ENCODE measurements around the gene SETD1A.

SETD1A gene

DNA sequence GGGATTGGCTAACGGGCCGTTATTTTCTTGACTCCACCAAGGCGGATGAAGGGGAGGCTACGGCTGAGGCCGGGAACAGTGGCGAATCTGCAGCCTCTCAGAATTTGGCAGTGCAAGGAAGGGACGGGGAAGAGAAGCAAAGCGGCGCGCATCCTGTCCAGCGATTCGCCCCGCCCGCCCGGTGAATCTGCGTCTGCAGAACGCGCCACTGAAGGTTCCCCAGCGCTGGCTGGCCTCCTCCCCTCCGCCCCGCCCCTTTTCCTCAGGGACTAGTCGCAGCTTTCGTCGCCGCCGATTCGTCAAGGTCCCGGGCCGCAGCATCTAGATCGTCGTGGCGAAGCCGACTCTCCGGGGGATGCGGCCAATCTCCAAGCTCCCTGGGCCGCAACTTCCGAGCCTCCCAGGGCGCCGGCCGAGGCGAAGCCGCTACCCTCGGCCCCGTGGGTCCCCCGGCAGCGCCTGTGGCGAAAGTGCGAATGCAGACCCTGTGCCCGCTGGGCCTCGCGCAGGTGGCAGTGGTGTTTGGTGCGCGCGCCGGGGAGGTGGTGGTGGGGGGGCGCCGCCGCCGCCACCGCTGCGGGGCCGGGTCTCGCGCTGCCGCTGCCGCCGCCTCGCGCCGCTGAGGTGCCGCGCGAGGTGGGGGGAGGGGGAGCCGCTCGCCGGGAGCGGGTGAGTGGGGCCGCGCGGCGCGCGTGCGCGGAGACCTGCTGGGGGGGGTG, at the start of gene SETD1A:
Gene SETD1A, plus strand, starts transcription at position 299 of the 719 bp plus-strand sequence. CDS start 978 bp downstream, outside the sequence.
- DNase-seq (ENCODE audit: low read depth): peak; percentile 85
- TF ChIP-seq, protein P1, sequence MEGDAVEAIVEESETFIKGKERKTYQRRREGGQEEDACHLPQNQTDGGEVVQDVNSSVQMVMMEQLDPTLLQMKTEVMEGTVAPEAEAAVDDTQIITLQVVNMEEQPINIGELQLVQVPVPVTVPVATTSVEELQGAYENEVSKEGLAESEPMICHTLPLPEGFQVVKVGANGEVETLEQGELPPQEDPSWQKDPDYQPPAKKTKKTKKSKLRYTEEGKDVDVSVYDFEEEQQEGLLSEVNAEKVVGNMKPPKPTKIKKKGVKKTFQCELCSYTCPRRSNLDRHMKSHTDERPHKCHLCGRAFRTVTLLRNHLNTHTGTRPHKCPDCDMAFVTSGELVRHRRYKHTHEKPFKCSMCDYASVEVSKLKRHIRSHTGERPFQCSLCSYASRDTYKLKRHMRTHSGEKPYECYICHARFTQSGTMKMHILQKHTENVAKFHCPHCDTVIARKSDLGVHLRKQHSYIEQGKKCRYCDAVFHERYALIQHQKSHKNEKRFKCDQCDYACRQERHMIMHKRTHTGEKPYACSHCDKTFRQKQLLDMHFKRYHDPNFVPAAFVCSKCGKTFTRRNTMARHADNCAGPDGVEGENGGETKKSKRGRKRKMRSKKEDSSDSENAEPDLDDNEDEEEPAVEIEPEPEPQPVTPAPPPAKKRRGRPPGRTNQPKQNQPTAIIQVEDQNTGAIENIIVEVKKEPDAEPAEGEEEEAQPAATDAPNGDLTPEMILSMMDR (IDR thresholded peaks at IDR 0.05; ENCODE audit: control insufficient read depth, insufficient read depth, low read depth, low read length, missing control alignments): no peak
- H3K4me3 ChIP-seq (ENCODE audit: control insufficient read depth, low read depth, low read length): peak within 1 kb of the TSS; percentile 94

DNA sequence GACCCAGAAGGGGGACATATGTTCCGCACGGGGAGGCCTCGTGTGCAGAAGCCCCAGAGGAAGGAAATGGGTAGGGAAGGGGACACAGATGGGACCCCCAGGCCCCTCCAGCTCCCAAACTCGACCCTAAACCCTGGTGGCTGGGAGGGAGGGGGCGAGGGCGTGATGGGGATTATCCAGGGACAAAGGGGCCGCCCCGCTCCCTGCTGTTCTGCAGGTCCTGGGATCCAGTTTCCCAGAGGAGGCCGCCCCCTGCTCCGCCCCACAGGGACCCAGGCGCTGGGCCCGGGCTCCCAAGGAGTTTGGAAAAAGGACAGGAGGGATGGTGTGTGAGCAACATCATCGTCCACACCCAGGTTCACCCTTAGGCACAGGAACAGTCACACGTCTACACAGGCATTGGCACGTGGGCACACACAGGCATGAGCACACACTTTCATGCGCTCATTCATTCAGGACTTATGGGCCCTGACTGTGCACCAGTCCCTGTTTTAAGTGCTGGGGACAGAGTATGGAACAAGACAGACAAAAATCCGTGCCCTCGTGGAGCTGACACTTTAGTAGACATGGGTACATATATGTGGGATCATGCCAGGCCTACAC, 47.0 kb upstream of the SETD1A start:
- TF ChIP-seq, protein P1 (IDR thresholded peaks at IDR 0.05; ENCODE audit: control insufficient read depth, insufficient read depth, low read depth, low read length, missing control alignments): no peak
- no peak for DNase-seq (ENCODE audit: low read depth)
- H3K4me3 ChIP-seq (ENCODE audit: control insufficient read depth, low read depth, low read length): no peak overlapping the region

DNA sequence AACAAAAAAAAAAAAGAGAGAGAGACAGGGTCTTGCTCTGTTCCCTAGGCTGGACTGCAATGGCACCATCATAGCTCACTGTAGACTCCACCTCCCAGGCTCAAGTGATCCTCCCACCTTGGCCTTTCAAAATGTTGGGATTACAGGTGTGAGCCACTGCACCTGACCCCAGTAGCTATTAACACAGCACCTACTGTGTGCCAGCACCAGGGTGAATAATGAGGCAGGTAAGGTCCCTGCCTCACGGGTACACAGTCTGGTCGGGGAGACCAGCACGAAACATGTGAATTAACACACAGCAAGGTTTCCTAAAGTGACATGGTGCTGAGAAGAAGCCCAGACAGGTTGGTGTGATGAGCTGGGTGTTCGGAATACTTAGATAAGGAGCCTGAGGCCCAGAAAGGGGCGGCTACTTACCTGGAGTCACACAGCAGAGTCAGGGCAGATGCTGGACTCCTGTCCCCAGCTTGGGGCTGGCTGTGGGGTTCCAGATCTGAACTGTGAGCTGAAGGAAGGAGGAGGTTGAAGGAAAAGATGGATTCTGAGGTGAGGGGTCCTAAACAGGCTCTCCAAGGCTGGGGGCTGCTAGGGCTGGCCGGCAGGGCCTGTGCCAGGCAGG, 44.7 kb upstream of the SETD1A start:
- TF ChIP-seq, protein P1 (IDR thresholded peaks at IDR 0.05; ENCODE audit: control insufficient read depth, insufficient read depth, low read depth, low read length, missing control alignments): no peak
- no peak for DNase-seq (ENCODE audit: low read depth)
- no peak overlapping the region for H3K4me3 ChIP-seq (ENCODE audit: control insufficient read depth, low read depth, low read length)

DNA sequence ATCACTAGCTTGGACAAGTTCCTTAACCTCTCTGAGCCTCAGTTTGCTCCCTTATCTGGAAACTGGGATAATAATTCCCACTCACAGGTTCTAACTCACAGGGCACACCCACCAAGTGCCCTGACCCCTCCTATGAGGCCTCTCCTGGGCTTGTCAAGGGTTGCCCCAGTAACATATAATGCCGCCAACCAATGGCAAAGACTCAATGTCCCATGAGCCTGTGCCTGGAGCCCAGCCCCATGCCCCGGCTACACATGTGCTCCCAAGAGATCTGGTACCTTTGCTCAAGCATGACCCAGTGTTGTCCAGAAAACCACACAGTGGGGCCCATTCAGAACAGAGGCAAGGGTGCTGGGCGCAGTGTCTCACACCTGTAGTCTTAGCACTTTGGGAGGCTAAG, 42.7 kb upstream of the SETD1A start:
- TF ChIP-seq, protein P1 (IDR thresholded peaks at IDR 0.05; ENCODE audit: control insufficient read depth, insufficient read depth, low read depth, low read length, missing control alignments): no peak
- H3K4me3 ChIP-seq (ENCODE audit: control insufficient read depth, low read depth, low read length): no peak overlapping the region
- no peak for DNase-seq (ENCODE audit: low read depth)

DNA sequence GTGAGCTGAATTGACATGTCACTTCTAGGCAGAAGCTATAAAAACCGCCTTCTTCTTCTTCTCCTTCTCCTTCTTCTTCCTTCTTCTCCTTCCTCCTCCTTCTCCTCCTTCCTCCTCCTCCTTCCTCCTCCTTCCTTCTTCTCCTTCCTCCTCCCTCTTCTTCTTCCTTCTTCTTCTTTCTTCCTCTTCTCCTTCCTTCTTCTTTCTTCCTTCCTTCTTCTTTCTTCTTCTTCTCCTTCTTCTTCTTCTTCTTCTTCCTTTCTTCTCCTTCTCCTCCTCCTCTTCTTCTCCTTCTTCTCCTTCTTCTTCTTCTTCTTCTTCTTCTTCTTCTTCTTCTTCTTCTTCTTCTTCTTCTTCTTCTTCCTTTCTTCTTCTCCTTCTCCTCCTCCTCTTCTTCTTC, 38.9 kb upstream of the SETD1A start:
- no peak overlapping the region for H3K4me3 ChIP-seq (ENCODE audit: control insufficient read depth, low read depth, low read length)
- DNase-seq (ENCODE audit: low read depth): no peak
- TF ChIP-seq, protein P1 (IDR thresholded peaks at IDR 0.05; ENCODE audit: control insufficient read depth, insufficient read depth, low read depth, low read length, missing control alignments): no peak

DNA sequence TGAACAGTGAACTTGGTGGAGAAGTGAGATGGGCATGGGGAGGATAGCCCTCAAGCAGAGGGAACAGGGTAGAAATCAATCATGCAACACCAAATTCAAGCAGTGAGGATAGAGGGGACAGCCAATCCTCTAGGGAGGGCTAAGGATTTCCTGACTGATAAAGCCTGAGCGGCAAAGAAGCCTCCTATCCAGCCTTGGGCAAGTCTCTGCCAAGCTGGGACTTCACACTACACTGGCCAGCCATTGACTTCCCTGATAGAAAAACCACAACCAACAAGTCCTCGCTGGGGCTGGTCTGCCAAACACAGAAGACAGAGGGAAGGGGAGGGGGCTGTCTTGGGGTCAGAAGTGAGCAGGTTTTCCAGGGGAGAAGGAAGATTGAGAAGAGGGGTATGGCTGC, 36.7 kb upstream of the SETD1A start:
- H3K4me3 ChIP-seq (ENCODE audit: control insufficient read depth, low read depth, low read length): no peak overlapping the region
- TF ChIP-seq, protein P1 (IDR thresholded peaks at IDR 0.05; ENCODE audit: control insufficient read depth, insufficient read depth, low read depth, low read length, missing control alignments): no peak
- no peak for DNase-seq (ENCODE audit: low read depth)

Data from AG09309 (cell line).